ENCODE data around the gene ZNF460.

ZNF460 gene

GRCh38 chr19:57342582-57342981 is 62.3 kb downstream of the ZNF460 start:
- no peak for DNase-seq (ENCODE audit: low read depth, low spot score)

Measured in activated CD4-positive, CD25-positive, alpha-beta regulatory T cell treated with anti-CD3 and anti-CD28 coated beads, Interleukin-2, amount 50 U/mL, for 16 hours (primary cell).